Fibroblast of pulmonary artery (primary cell): ENCODE results near the gene HLX.

ENCODE experiments used
- DNase-seq: peaks from one replicate; pipeline ENCODE4 v3.0.0-alpha.2; 2010; ENCODE audit warnings: low read depth
- H3K4me3 ChIP-seq: replicated peaks from 2 replicates; pipeline ENCODE4 v1.5.1; 2011; ENCODE audit warnings: low read depth, mild to moderate bottlenecking, control low read depth, low read length, moderate library complexity
- TF ChIP-seq, protein P1 (sequence below): IDR thresholded peaks from 2 replicates; pipeline ENCODE4 v1.5.1; 2011; ENCODE audit warnings: mild to moderate bottlenecking, control low read depth, low read length, inconsistent platforms; ENCODE audit errors: missing control alignments

The HLX gene, protein sequence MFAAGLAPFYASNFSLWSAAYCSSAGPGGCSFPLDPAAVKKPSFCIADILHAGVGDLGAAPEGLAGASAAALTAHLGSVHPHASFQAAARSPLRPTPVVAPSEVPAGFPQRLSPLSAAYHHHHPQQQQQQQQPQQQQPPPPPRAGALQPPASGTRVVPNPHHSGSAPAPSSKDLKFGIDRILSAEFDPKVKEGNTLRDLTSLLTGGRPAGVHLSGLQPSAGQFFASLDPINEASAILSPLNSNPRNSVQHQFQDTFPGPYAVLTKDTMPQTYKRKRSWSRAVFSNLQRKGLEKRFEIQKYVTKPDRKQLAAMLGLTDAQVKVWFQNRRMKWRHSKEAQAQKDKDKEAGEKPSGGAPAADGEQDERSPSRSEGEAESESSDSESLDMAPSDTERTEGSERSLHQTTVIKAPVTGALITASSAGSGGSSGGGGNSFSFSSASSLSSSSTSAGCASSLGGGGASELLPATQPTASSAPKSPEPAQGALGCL

DNA sequence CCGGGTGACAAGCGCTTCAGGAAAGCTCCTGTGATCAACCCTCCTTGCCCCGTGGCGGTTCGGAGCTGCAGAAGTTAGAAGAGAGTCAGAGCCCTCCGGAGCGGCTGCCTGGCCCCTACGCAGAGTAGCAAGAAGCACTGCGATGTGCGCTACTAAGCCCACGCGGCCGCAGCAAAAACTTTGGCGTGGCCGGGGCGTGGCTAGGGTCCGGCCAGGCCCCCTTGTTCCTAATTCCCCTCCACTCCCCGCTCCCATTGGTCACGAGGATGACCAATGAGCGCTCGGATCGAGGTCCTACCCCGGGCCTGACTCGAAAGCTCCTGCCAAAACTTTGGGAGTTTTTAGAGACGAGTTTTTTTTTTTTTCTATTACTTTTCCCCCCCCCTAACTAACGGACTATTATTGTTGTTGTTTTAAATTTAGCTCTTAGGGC is at the start of gene HLX:
Gene HLX (plus strand): TSS at position 368 of the 433 bp plus-strand sequence. CDS start 415 bp downstream, outside the sequence.
- DNase-seq: peak; percentile 93
- TF ChIP-seq, protein P1, sequence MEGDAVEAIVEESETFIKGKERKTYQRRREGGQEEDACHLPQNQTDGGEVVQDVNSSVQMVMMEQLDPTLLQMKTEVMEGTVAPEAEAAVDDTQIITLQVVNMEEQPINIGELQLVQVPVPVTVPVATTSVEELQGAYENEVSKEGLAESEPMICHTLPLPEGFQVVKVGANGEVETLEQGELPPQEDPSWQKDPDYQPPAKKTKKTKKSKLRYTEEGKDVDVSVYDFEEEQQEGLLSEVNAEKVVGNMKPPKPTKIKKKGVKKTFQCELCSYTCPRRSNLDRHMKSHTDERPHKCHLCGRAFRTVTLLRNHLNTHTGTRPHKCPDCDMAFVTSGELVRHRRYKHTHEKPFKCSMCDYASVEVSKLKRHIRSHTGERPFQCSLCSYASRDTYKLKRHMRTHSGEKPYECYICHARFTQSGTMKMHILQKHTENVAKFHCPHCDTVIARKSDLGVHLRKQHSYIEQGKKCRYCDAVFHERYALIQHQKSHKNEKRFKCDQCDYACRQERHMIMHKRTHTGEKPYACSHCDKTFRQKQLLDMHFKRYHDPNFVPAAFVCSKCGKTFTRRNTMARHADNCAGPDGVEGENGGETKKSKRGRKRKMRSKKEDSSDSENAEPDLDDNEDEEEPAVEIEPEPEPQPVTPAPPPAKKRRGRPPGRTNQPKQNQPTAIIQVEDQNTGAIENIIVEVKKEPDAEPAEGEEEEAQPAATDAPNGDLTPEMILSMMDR: no peak
- H3K4me3 ChIP-seq: peak within 1 kb of the TSS; percentile 81

DNA sequence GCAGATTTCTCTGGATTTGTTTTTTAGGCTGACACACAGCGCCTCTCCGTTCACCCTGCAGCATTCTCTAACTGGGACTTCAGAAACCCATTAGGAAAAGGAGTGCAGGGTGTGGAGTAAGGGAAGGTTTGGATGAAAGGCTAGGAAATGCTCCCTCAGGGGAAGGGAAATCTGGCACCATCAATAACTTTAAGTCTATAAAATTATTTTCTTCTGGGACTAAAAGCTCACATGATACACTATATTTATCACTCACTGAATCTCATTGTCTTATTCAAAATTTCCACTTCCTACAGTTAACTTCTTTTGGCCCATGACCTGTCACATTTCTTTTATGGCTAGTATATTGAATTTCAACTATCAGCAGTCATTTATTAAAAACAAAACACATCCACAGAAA is 45.8 kb upstream of the HLX start:
- no peak for DNase-seq
- H3K4me3 ChIP-seq: no peak overlapping the region
- TF ChIP-seq, protein P1: no peak

DNA sequence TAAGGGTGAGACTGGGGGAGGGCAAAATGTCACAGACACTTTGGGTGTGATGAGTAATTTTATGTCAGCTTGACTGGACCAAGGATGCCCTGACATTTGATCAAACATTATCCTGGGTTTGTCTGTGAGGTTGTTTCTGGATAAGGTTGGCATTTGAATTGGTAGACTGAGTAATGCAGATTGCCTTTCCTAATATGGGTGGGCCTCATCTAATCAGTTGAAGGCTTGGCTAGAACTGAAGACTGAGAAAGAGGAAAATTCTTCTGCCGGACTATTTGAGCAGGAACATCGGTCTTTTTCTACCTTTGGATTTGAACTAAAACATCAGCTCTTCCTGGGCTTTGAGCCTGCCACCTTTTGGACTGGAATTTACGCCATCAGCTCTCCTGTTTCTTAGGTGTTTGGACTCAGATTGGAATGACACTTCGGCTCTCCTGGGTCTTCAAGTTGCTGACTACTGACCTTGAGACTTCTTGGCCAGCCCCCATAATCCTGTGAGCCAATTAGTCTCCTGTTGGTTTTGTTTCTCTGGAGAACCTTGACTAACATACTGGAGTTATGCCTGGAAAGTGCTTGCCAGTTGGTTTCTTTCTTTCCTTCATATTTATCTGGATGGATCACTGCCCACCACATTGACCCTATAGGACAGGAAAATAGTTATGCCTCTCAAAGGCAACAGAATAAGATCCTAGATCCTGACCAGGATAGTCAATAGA is 44.9 kb upstream of the HLX start:
- DNase-seq: no peak
- TF ChIP-seq, protein P1: no peak
- H3K4me3 ChIP-seq: no peak overlapping the region

DNA sequence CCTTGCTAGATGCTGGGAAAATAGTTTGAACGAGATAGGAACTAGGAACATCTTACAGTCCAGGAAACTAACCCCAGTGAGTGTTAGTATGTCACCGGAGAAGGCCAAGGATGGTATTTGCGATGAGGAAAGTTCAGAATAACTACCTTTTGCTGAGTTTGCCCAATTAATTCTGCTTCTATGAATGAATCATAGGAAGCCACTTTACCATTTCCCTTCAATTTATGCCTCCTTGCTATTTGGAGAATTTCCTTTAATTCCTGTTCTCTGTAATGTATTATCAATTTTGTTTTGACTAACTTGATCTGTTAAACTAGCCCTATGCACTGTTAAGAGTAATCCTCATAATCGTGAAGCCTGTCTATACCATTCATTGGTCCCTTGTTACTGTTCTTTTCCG is 40.7 kb upstream of the HLX start:
- TF ChIP-seq, protein P1: no peak
- DNase-seq: no peak
- H3K4me3 ChIP-seq: no peak overlapping the region

DNA sequence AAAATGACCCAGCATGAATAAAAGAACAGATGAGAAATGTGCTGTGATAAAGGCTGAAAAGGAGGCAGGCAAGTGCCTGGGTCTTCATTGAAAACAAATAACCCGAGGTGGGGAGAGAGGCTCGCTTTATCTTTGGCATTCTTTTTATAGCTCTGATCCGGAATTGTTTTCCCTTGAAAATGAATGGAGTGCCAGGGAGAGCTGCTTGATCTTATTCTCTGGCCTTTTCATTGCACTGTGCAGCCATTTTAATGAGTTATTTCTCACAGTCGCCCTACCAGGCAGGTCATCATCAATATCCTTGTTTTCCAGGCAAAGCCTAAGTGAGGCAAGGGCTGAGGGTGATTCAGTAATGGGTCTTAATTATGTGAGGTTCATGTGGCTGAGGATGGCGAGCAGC is 39.8 kb upstream of the HLX start:
- TF ChIP-seq, protein P1: no peak
- no peak for DNase-seq
- no peak overlapping the region for H3K4me3 ChIP-seq

DNA sequence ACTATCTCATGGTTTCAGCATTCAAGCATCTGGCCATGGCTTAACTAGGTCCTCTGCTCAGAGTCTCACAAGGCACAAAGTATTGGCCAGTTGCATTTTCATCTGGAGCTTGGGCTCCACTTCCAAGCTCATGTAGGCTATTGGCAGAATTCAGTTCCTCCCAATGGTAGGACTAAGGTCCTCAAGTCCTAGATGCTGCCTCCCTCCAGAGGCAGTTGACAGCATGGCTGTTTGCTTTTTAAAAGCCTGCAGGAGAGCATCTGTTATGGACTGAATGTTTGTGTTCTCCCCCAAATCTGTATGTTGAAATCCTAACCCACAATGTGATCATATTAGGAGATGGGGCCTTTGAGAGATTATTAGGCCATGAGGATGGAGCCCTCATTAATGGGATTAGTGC is 38.0 kb upstream of the HLX start:
- TF ChIP-seq, protein P1: no peak
- no peak for DNase-seq
- no peak overlapping the region for H3K4me3 ChIP-seq
